Gastroesophageal sphincter (tissue), 3 donors: Measurements from ENCODE around the gene RTN4RL1.

Experiments
- CTCF ChIP-seq, 4 experiments: fragments of 200-600 bp in 2 of 4; fragments of 450-650 bp in 2 of 4; sonication (generic) in 1 of 4; IDR thresholded peaks; one replicate each; pipeline ENCODE4 v1.5.1; 2017 to 2019; ENCODE audit warnings: antibody characterized with exemption in 4 of 4, mild to moderate bottlenecking in 2 of 4, moderate library complexity in 2 of 4
- POLR2AphosphoS5 ChIP-seq: sonication (generic); formaldehyde crosslinking; IDR thresholded peaks from one replicate; pipeline ENCODE4 v1.6.1; 2017; ENCODE audit warnings: antibody characterized with exemption

GRCh38 chr17:1909985-1910384, 115.1 kb downstream of the RTN4RL1 start:
- TF ChIP-seq POLR2AphosphoS5 (no peak), CTCF (IDR thresholded peaks at IDR 0.05) (no peak)
